IPS-11a (cell line): ENCODE results near the gene PLRG1.

ENCODE experiments used
- H3K4me3 ChIP-seq: one replicate; pipeline ENCODE4 v1.5.1; 2013; ENCODE audit warnings: low read depth, low read length, control low read depth

Gene PLRG1

GRCh38 chr4:154574311-154574710 is 24.1 kb upstream of the PLRG1 start:
- H3K4me3 ChIP-seq = no peak overlapping the region

- H3K4me3 ChIP-seq = no peak overlapping the region
These were observed 23.1 kb upstream of the PLRG1 start for GRCh38 chr4:154573190-154573870.

DNA sequence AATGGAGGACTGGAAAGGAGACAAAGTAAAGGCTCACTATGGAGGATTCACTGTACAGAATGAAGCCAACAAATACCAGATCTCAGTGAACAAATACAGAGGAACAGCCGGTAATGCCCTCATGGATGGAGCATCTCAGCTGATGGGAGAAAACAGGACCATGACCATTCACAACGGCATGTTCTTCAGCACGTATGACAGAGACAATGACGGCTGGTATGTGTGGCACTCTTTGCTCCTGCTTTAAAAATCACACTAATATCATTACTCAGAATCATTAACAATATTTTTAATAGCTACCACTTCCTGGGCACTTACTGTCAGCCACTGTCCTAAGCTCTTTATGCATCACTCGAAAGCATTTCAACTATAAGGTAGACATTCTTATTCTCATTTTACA is 19.4 kb upstream of the PLRG1 start:
- no peak overlapping the region for H3K4me3 ChIP-seq

- H3K4me3 ChIP-seq = no peak overlapping the region
These were observed 18.8 kb upstream of the PLRG1 start for GRCh38 chr4:154569028-154569427.

DNA sequence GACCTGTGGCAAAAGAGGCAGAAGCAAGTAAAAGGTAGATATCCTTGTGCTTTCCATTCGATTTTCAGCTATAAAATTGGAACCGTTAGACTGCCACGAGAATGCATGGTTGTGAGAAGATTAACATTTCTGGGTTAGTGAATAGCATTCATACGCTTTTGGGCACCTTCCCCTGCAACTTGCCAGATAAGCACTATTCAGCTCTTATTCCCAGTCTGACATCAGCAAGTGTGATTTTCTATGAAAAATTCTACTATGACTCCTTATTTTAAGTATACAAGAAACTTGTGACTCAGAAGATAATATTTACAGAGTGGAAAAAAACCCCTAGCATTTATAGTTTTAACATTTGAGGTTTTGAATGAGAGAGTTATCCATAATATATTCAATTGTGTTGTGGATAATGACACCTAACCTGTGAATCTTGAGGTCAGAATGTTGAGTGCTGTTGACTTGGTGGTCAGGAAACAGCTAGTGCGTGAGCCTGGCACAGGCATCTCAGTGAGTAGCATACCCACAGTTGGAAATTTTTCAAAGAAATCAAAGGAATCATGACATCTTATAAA is 16.5 kb upstream of the PLRG1 start:
- no peak overlapping the region for H3K4me3 ChIP-seq

- no peak overlapping the region for H3K4me3 ChIP-seq
These were observed 15.5 kb upstream of the PLRG1 start for GRCh38 chr4:154565704-154566103.

- H3K4me3 ChIP-seq = no peak overlapping the region
These were observed 14.1 kb upstream of the PLRG1 start for GRCh38 chr4:154564311-154564710.

- H3K4me3 ChIP-seq = no peak within 1 kb of the TSS
These were observed 12.6 kb upstream of the PLRG1 start, which contains the start of gene FGB for GRCh38 chr4:154562697-154563254. Gene FGB (plus strand): TSS chr4:154563011. CDS start chr4:154563019, 8 bp downstream.

DNA sequence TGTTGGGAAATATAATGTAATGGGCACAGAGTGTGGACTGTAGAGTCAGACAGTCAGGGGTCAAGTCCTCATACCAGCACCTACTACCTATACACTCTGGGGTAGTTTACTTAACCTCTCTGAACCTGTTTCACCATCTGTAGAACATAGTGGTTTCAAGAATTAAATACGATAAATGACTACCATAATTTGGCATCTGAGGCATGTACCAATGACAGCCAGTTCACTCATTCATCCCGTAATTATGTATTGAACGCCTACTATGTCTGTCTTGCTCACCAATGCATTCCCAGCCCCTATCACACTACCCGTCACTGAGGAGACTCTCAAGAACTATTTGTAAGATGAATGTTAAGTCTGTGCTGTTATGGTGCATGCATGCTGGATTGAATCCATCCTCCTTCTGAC is 10.6 kb upstream of the PLRG1 start:
- no peak overlapping the region for H3K4me3 ChIP-seq

GRCh38 chr4:154560419-154560801 is 10.2 kb upstream of the PLRG1 start:
- no peak overlapping the region for H3K4me3 ChIP-seq

DNA sequence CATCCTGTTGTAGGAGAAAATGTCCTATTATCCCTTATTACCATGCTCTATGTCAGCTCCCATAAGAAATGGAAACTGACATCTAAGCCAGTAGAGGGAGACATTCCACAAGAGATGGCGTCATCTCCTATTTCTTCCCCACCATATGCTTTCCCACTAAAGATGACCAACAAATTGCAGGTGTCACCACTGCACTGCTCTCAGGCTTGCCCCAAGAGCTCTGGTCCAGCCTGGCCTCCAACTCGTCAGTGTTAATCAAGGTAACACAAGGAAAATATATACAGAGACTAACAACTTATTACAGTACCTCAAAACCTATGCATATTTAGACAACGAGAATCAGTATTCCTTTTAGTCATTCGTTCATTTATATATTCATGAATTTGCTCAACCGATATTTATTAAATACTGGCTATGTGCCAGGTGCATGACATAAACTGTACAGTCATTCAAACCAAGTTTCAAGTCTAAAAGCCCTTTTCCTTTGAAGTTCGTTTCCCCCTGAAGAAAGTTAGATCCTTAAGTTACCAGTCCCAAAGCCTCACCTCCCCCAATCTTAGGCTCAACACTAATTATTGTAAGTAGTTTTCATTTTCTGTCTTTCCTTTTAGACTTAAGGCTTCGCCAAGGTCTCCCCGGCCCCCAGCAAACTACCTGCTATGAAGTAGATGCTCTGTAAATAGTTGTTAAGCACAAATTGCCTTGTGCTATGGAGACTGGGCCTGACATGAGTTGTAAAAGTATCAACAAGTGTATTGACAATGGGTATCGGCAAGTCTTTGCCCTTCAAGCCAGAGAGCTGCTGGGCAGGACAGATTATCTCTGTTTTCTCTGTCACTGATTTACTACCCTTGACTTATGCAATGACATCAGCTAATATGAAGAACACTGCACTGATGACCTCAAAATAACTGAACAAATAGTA is 9.6 kb upstream of the PLRG1 start:
- no peak overlapping the region for H3K4me3 ChIP-seq

DNA sequence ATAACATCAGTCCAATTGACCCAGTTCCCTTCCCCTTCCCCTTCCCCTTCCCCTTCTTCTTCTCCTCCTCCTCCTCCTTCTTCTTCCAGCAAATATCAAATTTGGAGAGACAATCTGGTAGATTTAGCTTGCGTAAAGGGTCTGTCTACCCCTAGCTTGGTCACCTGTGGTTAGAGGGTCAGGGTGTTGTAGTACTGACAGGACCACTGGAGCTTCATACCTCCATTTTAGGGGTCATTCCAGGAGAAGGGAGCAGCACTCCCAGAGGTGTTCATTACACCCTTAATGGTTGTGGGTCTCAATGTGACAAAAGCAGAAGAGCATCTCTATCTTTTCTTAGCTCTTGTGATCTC is 8.9 kb upstream of the PLRG1 start:
- H3K4me3 ChIP-seq = no peak overlapping the region

- no peak overlapping the region for H3K4me3 ChIP-seq
These were observed 1.9 kb upstream of the PLRG1 start for GRCh38 chr4:154551872-154552686.

GRCh38 chr4:154545689-154546088 is 4.5 kb downstream of the PLRG1 start:
- H3K4me3 ChIP-seq = no peak overlapping the region

GRCh38 chr4:154542271-154542879 is 7.8 kb downstream of the PLRG1 start:
- no peak overlapping the region for H3K4me3 ChIP-seq

DNA sequence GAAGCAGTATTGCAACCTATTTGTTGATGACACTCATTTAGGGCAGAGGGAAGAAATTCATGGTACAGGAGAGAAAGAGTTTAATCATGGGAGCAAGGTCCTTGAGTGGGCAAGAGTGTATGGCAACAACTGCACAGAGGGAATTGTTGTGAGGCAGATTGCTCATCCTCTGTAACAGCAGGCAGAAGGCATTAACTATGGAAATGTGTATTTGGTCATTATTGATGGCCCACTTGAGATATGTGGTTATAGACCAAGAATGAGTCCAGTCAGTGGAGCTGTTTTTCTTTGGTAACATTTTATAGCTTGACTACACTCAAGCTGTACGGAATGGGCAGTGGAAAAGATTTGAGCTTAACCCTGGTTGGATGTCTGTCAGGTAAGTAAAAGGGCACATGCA is 15.9 kb downstream of the PLRG1 start:
- no peak overlapping the region for H3K4me3 ChIP-seq

GRCh38 chr4:154529728-154530519 is 20.3 kb downstream of the PLRG1 start:
- H3K4me3 ChIP-seq = no peak overlapping the region

- no peak overlapping the region for H3K4me3 ChIP-seq
These were observed 21.3 kb downstream of the PLRG1 start for GRCh38 chr4:154528869-154529268.

- no peak overlapping the region for H3K4me3 ChIP-seq
These were observed 22.9 kb downstream of the PLRG1 start for GRCh38 chr4:154527308-154527707.

GRCh38 chr4:154526151-154526550 is 24.0 kb downstream of the PLRG1 start:
- no peak overlapping the region for H3K4me3 ChIP-seq
